H1 (cell line): Measurements from ENCODE around the gene CENPO. TPM values are rescaled to one million over a fixed set of nuclear protein-coding genes. Genes with fewer than 3 reads are reported as not detected.

Experiments
- FOSL1 ChIP-seq: IDR thresholded peaks from 2 replicates; pipeline ENCODE4 v1.6.1; 2011; ENCODE audit warnings: mild to moderate bottlenecking, low read depth, low read length, moderate library complexity; ENCODE audit not compliant: insufficient read depth
- polyA plus RNA-seq, 7 experiments: library from polyadenylated mRNA; depleted of rRNA in 3 of 7; stranded (reverse) in 5 of 7; unstranded in 2 of 7; fragments of >200 nt in 5 of 7; fragments of 200-250 nt in 2 of 7; gene quantifications; 1 replicate in 5 of 7; 2 replicates in 1 of 7; 4 replicates in 1 of 7; pipeline versions ENCODE4 v1.2.1 to v1.2.3, GENCODE V29; 2011 to 2013; ENCODE audit warnings: missing spikeins in 2 of 7, mixed read lengths in 2 of 7
- total RNA-seq: library from RNA; stranded (reverse); fragmentation: NEBNext Ultra II Directional; extraction: Animal tissue kit (Norgen Biotek cat#: 25700); gene quantifications from 2 replicates; pipeline ENCODE4 v1.2.1, GENCODE V29; 2021

CENPO gene
- total and polyA plus RNA-seq, 2 of the 8 experiments (the other 6 are each of a cell fraction or from before 2014, with no cell fraction given): 34.4 to 46.3 TPM

GRCh38 chr2:24743924-24744323 lies 49.3 kb upstream of the CENPO start (continued):
- TF ChIP-seq FOSL1: no peak
